Measurements from ENCODE around the gene MSLN.
A peak's percentile ranks its signal among the peaks of the same experiment; 100 is the strongest.

DNA sequence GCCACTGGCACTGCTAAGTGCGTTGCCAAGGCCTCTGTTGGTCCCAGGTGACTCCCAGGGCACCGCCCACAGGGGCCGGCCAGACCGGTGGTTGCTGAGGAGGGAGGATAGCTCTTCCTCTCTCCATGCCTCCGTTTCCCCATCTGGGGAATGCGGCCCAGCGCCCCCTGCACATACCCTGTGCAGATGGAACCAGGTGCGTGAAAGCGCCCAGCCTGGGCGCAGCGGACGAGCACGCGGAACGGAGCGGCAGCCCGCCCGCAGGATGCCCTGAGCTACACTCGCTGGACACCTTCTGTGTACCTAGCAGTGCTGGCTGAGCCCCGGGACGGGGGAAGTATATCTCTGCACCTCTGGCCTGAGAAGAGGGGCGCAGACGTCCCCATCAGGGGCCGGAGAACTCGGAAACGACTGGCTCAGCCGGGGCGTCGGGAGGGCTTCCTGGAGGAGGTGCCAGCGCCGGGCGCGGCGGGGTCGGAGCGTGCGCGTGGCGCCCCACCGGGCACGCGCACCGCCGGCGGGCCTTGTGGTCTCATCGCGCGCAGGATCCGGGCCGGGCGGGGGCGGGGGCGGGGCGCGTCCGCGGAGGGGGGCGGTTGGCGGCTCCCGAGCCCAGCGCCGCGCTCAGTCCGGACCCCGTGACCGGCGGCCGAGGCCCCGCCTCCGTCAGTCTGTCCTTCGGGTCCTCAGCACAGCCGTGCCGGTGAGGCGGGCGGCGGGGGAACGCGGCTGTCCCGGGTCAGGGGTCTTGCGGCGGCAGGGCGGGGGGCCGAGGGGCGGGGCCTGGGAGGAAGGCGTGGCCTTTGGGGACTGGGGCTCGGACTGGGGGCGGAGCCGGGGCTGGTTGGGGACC, 33.9 kb upstream of the MSLN start, which contains the start of the genes CCDC78 and HAGHL:
- TF ChIP-seq, protein P1, sequence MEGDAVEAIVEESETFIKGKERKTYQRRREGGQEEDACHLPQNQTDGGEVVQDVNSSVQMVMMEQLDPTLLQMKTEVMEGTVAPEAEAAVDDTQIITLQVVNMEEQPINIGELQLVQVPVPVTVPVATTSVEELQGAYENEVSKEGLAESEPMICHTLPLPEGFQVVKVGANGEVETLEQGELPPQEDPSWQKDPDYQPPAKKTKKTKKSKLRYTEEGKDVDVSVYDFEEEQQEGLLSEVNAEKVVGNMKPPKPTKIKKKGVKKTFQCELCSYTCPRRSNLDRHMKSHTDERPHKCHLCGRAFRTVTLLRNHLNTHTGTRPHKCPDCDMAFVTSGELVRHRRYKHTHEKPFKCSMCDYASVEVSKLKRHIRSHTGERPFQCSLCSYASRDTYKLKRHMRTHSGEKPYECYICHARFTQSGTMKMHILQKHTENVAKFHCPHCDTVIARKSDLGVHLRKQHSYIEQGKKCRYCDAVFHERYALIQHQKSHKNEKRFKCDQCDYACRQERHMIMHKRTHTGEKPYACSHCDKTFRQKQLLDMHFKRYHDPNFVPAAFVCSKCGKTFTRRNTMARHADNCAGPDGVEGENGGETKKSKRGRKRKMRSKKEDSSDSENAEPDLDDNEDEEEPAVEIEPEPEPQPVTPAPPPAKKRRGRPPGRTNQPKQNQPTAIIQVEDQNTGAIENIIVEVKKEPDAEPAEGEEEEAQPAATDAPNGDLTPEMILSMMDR (conservative IDR thresholded peaks at IDR 0.05; ENCODE audit: low read depth, low read length): no peak
- TF ChIP-seq EZH2phosphoT487 (IDR thresholded peaks at IDR 0.05; ENCODE audit: borderline replicate concordance, low read length) (peak; percentile 69; the same call in 1 of the 2 replicates), EZH2 (IDR thresholded peaks at IDR 0.05; ENCODE audit: low read length, unreplicated experiment) (no peak)

All from PC-3 (cell line).